SK-N-SH (cell line): ENCODE results near the gene VPREB1. TPM values are rescaled to one million over a fixed set of nuclear protein-coding genes. Genes with fewer than 3 reads are reported as not detected.

Experiments
- CTCF ChIA-PET: fragments of 300-600, 350-600 bp; formaldehyde crosslinking; extraction: SDS; loops from one replicate; lab custom pipeline; 2021; lab: Yijun Ruan, JAX
- POLR2A ChIA-PET: fragments of 350-600 bp; sonication (Branson Sonifier 250); formaldehyde crosslinking; extraction: SDS; loops from one replicate; lab custom pipeline; 2020; ENCODE audit warnings: antibody characterized with exemption, inconsistent platforms; lab: Yijun Ruan, JAX
- DNase-seq: peaks from one replicate; pipeline ENCODE4 v3.0.0; 2012
- H2AFZ ChIP-seq: fragments of 200-600 bp; sonication (generic); 2 replicates; pipeline ENCODE4 v1.8.1; 2016; ENCODE audit warnings: antibody characterized with exemption, mild to moderate bottlenecking, low read depth
- H3F3A ChIP-seq: fragments of 200-600 bp; sonication (generic); replicated peaks from 2 replicates; pipeline ENCODE3; 2016; ENCODE audit warnings: antibody characterized with exemption, mild to moderate bottlenecking; ENCODE audit not compliant: insufficient read depth
- H3K27ac ChIP-seq, 2 experiments: fragments of 200-500 bp in 1 of 2; fragments of 200-600 bp in 1 of 2; sonication (Bioruptor generic) in 1 of 2; sonication (generic), shearing (Covaris generic) in 1 of 2; 2 replicates each; pipeline versions ENCODE4 v1.5.1 to v1.6.1; 2014 to 2016; ENCODE audit warnings: low read depth in 2 of 2, inconsistent platforms in 1 of 2, low read length in 1 of 2, mild to moderate bottlenecking in 1 of 2, mixed read lengths in 1 of 2
- H3K27me3 ChIP-seq: fragments of 200-600 bp; sonication (generic), shearing (Covaris generic); 2 replicates; pipeline ENCODE4 v1.6.1; 2016; ENCODE audit warnings: mixed run types; ENCODE audit not compliant: insufficient read depth
- H3K36me3 ChIP-seq, 2 experiments: fragments of 200-500 bp in 1 of 2; fragments of 200-600 bp in 1 of 2; sonication (Bioruptor generic) in 1 of 2; sonication (generic) in 1 of 2; replicated peaks in 1 of 2; 2 replicates each; pipeline versions ENCODE3 to v1.5.1; 2014 to 2016; ENCODE audit warnings: low read length in 1 of 2, mild to moderate bottlenecking in 1 of 2; ENCODE audit not compliant: insufficient read depth in 2 of 2, control insufficient read depth in 1 of 2
- H3K4me1 ChIP-seq, 2 experiments: fragments of 200-500 bp in 1 of 2; fragments of 200-600 bp in 1 of 2; sonication (Bioruptor generic) in 1 of 2; sonication (generic), shearing (Covaris generic) in 1 of 2; 2 replicates each; pipeline versions ENCODE4 v1.5.1 to v1.6.1; 2014 to 2016; ENCODE audit warnings: low read depth in 1 of 2, low read length in 1 of 2, mixed run types in 1 of 2; ENCODE audit not compliant: insufficient read depth in 2 of 2, control insufficient read depth in 1 of 2
- H3K4me2 ChIP-seq: fragments of 200-600 bp; sonication (generic), shearing (Covaris generic); 2 replicates; pipeline ENCODE4 v1.6.1; 2017; ENCODE audit warnings: mixed run types
- H3K4me3 ChIP-seq, 2 experiments: fragments of 200-500 bp in 1 of 2; fragments of 200-600 bp in 1 of 2; sonication (Bioruptor generic) in 1 of 2; sonication (generic), shearing (Covaris generic) in 1 of 2; 2 replicates each; pipeline versions ENCODE4 v1.5.1 to v1.8.1; 2014 to 2016; ENCODE audit warnings: low read depth in 2 of 2, inconsistent platforms in 1 of 2, low read length in 1 of 2, mild to moderate bottlenecking in 1 of 2, mixed read lengths in 1 of 2, moderate library complexity in 1 of 2
- H3K79me2 ChIP-seq: fragments of 200-600 bp; sonication (generic); 2 replicates; pipeline ENCODE4 v1.8.1; 2017; ENCODE audit warnings: mild to moderate bottlenecking; ENCODE audit not compliant: insufficient read depth
- H3K9ac ChIP-seq: fragments of 200-600 bp; sonication (generic); 2 replicates; pipeline ENCODE4 v1.6.1; 2017; ENCODE audit warnings: mixed run types
- H3K9me2 ChIP-seq: fragments of 200-600 bp; sonication (generic); 2 replicates; pipeline ENCODE4 v1.6.1; 2017; ENCODE audit warnings: mixed run types
- H3K9me3 ChIP-seq: fragments of 200-600 bp; sonication (generic); 2 replicates; pipeline ENCODE4 v1.6.1; 2017; ENCODE audit warnings: mixed run types, mild to moderate bottlenecking, moderate library complexity
- H4K20me1 ChIP-seq: fragments of 200-600 bp; sonication (generic); 2 replicates; pipeline ENCODE4 v1.6.1; 2017; ENCODE audit warnings: mild to moderate bottlenecking, mixed run types; ENCODE audit not compliant: insufficient read depth
- CHD2 ChIP-seq: fragments of 150-350 bp; IDR thresholded peaks from 2 replicates; pipeline ENCODE4 v1.6.1; 2018; ENCODE audit warnings: low read length; ENCODE audit not compliant: partially characterized antibody
- CTCF ChIP-seq: fragments of 200-600 bp; sonication (generic); IDR thresholded peaks from 2 replicates; pipeline ENCODE4 v1.6.1; 2017; ENCODE audit warnings: antibody characterized with exemption, mild to moderate bottlenecking, moderate library complexity
- EP300 ChIP-seq, 2 experiments: IDR thresholded peaks; 2 replicates each; pipeline versions ENCODE4 v1.4.0 to v1.6.1; 2012; ENCODE audit warnings: borderline replicate concordance in 1 of 2, low read depth in 1 of 2, low read length in 1 of 2
- FOXJ3 ChIP-seq: sonication (generic); formaldehyde crosslinking; IDR thresholded peaks from 2 replicates; pipeline ENCODE4 v1.5.1; 2020; ENCODE audit warnings: mild to moderate bottlenecking, missing genetic modification reagents
- JUND ChIP-seq: IDR thresholded peaks from 2 replicates; pipeline ENCODE4 v1.4.0; 2012
- MAX ChIP-seq: IDR thresholded peaks from 2 replicates; pipeline ENCODE4 v1.4.0; 2012; ENCODE audit warnings: low read depth
- MXI1 ChIP-seq: IDR thresholded peaks from 2 replicates; pipeline ENCODE4 v1.6.1; 2012; ENCODE audit warnings: mild to moderate bottlenecking, low read depth, low read length, improper control_type of control experiment
- PBX3 ChIP-seq: IDR thresholded peaks from 2 replicates; pipeline ENCODE4; 2012
- RAD21 ChIP-seq: IDR thresholded peaks from 2 replicates; pipeline ENCODE4 v1.6.1; 2012; ENCODE audit warnings: mild to moderate bottlenecking, low read length
- RCOR1 ChIP-seq: fragments of 150-350 bp; IDR thresholded peaks from 2 replicates; pipeline ENCODE4 v1.6.1; 2017; ENCODE audit warnings: antibody characterized with exemption, low read length
- RXRA ChIP-seq: IDR thresholded peaks from 2 replicates; pipeline ENCODE4 v1.4.0; 2012; ENCODE audit warnings: low read depth, mild to moderate bottlenecking, borderline replicate concordance
- SIN3A ChIP-seq: IDR thresholded peaks from 2 replicates; pipeline ENCODE4 v1.6.1; 2012; ENCODE audit warnings: low read depth, mild to moderate bottlenecking, low read length, moderate library complexity, borderline replicate concordance
- SMC3 ChIP-seq: IDR thresholded peaks from 2 replicates; pipeline ENCODE4 v1.6.1; 2012; ENCODE audit warnings: low read depth, low read length, improper control_type of control experiment
- TAF1 ChIP-seq: IDR thresholded peaks from 2 replicates; pipeline ENCODE4 v1.6.1; 2012; ENCODE audit warnings: low read depth, mild to moderate bottlenecking, low read length, moderate library complexity, borderline replicate concordance
- YY1 ChIP-seq: IDR thresholded peaks from 2 replicates; pipeline ENCODE4 v1.4.0; 2012; ENCODE audit warnings: low read depth, mild to moderate bottlenecking
- ZBTB33 ChIP-seq: IDR thresholded peaks from 2 replicates; pipeline ENCODE4 v1.4.0; 2012; ENCODE audit warnings: low read depth, borderline replicate concordance
- WGBS: methylation state at CpG from one replicate; pipeline ENCODE4 v1.1.6; 2017; ENCODE audit warnings: low lambda C conversion rate; 5-methylcytosine and 5-hydroxymethylcytosine counted together
- polyA plus RNA-seq, 3 experiments: library from polyadenylated mRNA; depleted of rRNA; stranded (reverse); fragments of >200 nt; gene quantifications; 2 replicates each; pipeline ENCODE4 v1.2.3, GENCODE V29; 2012

Gene VPREB1
- polyA plus RNA-seq, 1 of the 3 experiments (the other 2 are of a cell fraction) = not detected

GRCh38 chr22:22245935-22246525 lies 1.4 kb downstream of the VPREB1 start (continued):
- TF ChIP-seq EP300 (IDR thresholded peaks at IDR 0.05; ENCODE audit: borderline replicate concordance in 1 of 2, low read depth in 1 of 2, low read length in 1 of 2) (no peak), MXI1 (no peak), MAX (no peak), RXRA (no peak), YY1 (no peak), JUND (no peak), CTCF (no peak), ZBTB33 (no peak), SIN3A (no peak), RAD21 (no peak)

GRCh38 chr22:22246706-22247105 lies 2.1 kb downstream of the VPREB1 start:
- H3K4me3 ChIP-seq = no peak overlapping the region
- no peak overlapping the region for H3K9ac ChIP-seq
- no peak overlapping the region for H2AFZ ChIP-seq
- ChIA-PET POLR2A (no interaction called here), CTCF (interaction anchor here (0.7 to 1.2 kb wide), 2 partner anchors 39 to 45 kb away, joined by 3 to 8 read pairs; no protein-coding TSS in a partner anchor)
- no peak overlapping the region for H3K4me2 ChIP-seq
- H3K4me1 ChIP-seq = no peaks in the 10 kb centered on the region
- DNase-seq = no peak
- H4K20me1 ChIP-seq = no peaks in the 10 kb centered on the region
- H3K9me3 ChIP-seq = no peaks in the 10 kb centered on the region
- WGBS = 15% methylated on average over 7 of the region's 9 CpGs
- H3K27ac ChIP-seq = no peak overlapping the region
- TF ChIP-seq RCOR1 (no peak), CHD2 (no peak), TAF1 (no peak), SMC3 (no peak), FOXJ3 (no peak), MAX (no peak), SIN3A (no peak), PBX3 (no peak), ZBTB33 (no peak)
- H3K36me3 ChIP-seq = no peaks in the 10 kb centered on the region
- peaks cover 24% of the 10 kb centered on the region for H3K27me3 ChIP-seq
- H3F3A ChIP-seq = no peaks in the 10 kb centered on the region
- H3K9me2 ChIP-seq = no peaks in the 10 kb centered on the region
- H3K79me2 ChIP-seq = no peaks in the 10 kb centered on the region
